SJSA1 (cell line): ENCODE results near the gene ALG9. TPM values are rescaled to one million over a fixed set of nuclear protein-coding genes. Genes with fewer than 3 reads are reported as not detected.
"Not testable (repeated sequence)": the region's sequence is repeated elsewhere in the genome, so short reads cannot be mapped to it uniquely, and the experiment has no call there.

Experiments used
- DNase-seq, 2 experiments: peaks; one replicate each; pipeline ENCODE4 v3.0.0-alpha.2; 2015 to 2020; ENCODE audit warnings: low spot score in 2 of 2, low read depth in 1 of 2
- H3K27ac ChIP-seq: fragments of 250-450 bp; sonication (Bioruptor Pico); 2 replicates; pipeline ENCODE4 v1.5.1; 2020; ENCODE audit warnings: mild to moderate bottlenecking, moderate library complexity
- H3K27me3 ChIP-seq: fragments of 250-450 bp; sonication (Bioruptor Pico); replicated peaks from 2 replicates; pipeline ENCODE4 v1.5.1; 2020; ENCODE audit warnings: mild to moderate bottlenecking, moderate library complexity
- H3K36me3 ChIP-seq: fragments of 250-450 bp; sonication (Bioruptor Pico); 2 replicates; pipeline ENCODE4 v1.5.1; 2020; ENCODE audit warnings: mild to moderate bottlenecking
- H3K4me1 ChIP-seq: fragments of 250-450 bp; sonication (Bioruptor Pico); replicated peaks from 2 replicates; pipeline ENCODE4 v1.6.1; 2021; ENCODE audit warnings: mild to moderate bottlenecking
- H3K4me3 ChIP-seq: fragments of 250-450 bp; sonication (Bioruptor Pico); 2 replicates; pipeline ENCODE4 v1.5.1; 2020; ENCODE audit warnings: mild to moderate bottlenecking
- H3K9me3 ChIP-seq: fragments of 250-450 bp; sonication (Bioruptor Pico); replicated peaks from 2 replicates; pipeline ENCODE4 v1.5.1; 2020; ENCODE audit warnings: mild to moderate bottlenecking
- total RNA-seq: library from RNA; depleted of rRNA; stranded (reverse); fragments of >200 nt; shearing (Covaris generic); gene quantifications from 2 replicates; pipeline ENCODE4 v1.2.3, GENCODE V29; 2014

Gene ALG9
- total RNA-seq, 1 experiment from 2014 or later = 24.9 TPM

- H3K27me3 ChIP-seq, DNase-seq, H3K36me3 ChIP-seq, H3K4me3 ChIP-seq, H3K27ac ChIP-seq, H3K9me3 ChIP-seq, H3K4me1 ChIP-seq: not testable (repeated sequence)
Observed at GRCh38 chr11:111771205-111771604, 100.2 kb downstream of the ALG9 start.

- Histone ChIP-seq H3K4me3 (no peak overlapping the region), H3K36me3 (peaks cover 3% of the 10 kb centered on the region; the same call in 1 of the 2 replicates), H3K27me3 (no peaks in the 10 kb centered on the region), H3K9me3 (no peaks in the 10 kb centered on the region), H3K4me1 (peaks cover 8% of the 10 kb centered on the region), H3K27ac (no peak overlapping the region)
- DNase-seq = no peak
Observed at GRCh38 chr11:111770581-111771134, 100.7 kb downstream of the ALG9 start.

GRCh38 chr11:111766834-111767142, 104.6 kb downstream of the ALG9 start:
- H3K36me3 ChIP-seq = peaks cover 24% of the 10 kb centered on the region

GRCh38 chr11:111765984-111766833, 105.2 kb downstream of the ALG9 start, which contains the start of gene PPP2R1B:
Gene PPP2R1B (minus strand): TSS chr11:111766389. CDS start chr11:111766361, 28 bp downstream.
- Histone ChIP-seq H3K4me3 (peak within 1 kb of the TSS; percentile 74), H3K27me3 (no peaks in the 10 kb centered on the region), H3K4me1 (peaks cover 12% of the 10 kb centered on the region), H3K27ac (peak within 1 kb of the TSS; percentile 23; the same call in 1 of the 2 replicates), H3K36me3 (peaks cover 28% of the 10 kb centered on the region), H3K9me3 (no peaks in the 10 kb centered on the region)
- peak; percentile 46 to 77 for DNase-seq

More at GRCh38 chr11:111766834-111767142, 104.6 kb downstream of the ALG9 start:
- Histone ChIP-seq H3K4me3 (peak overlapping the region; percentile 74), H3K27ac (no peak overlapping the region), H3K9me3 (no peaks in the 10 kb centered on the region), H3K4me1 (peaks cover 12% of the 10 kb centered on the region), H3K27me3 (no peaks in the 10 kb centered on the region)
- no peak for DNase-seq

GRCh38 chr11:111765320-111765983, 105.9 kb downstream of the ALG9 start:
- peak; percentile 20 to 37 for DNase-seq
- peaks cover 36% of the 10 kb centered on the region for H3K36me3 ChIP-seq
- peak overlapping the region; percentile 74 for H3K4me3 ChIP-seq
- peaks cover 12% of the 10 kb centered on the region for H3K4me1 ChIP-seq
- no peaks in the 10 kb centered on the region for H3K27me3 ChIP-seq
- no peaks in the 10 kb centered on the region for H3K9me3 ChIP-seq
- peak overlapping the region; percentile 23; the same call in 1 of the 2 replicates for H3K27ac ChIP-seq

GRCh38 chr11:111764621-111765020, 106.8 kb downstream of the ALG9 start:
- no peak overlapping the region for H3K27ac ChIP-seq

GRCh38 chr11:111762981-111763643, 108.3 kb downstream of the ALG9 start:
- no peaks in the 10 kb centered on the region for H3K9me3 ChIP-seq
- H3K4me3 ChIP-seq = no peak overlapping the region
- DNase-seq = no peak
- H3K27me3 ChIP-seq = no peaks in the 10 kb centered on the region
- peaks cover 12% of the 10 kb centered on the region for H3K4me1 ChIP-seq
- no peak overlapping the region for H3K27ac ChIP-seq
- H3K36me3 ChIP-seq = peaks cover 47% of the 10 kb centered on the region

More at GRCh38 chr11:111764621-111765020, 106.8 kb downstream of the ALG9 start:
- peak; percentile 32 to 43 for DNase-seq
- no peaks in the 10 kb centered on the region for H3K9me3 ChIP-seq
- peaks cover 44% of the 10 kb centered on the region for H3K36me3 ChIP-seq
- peaks cover 12% of the 10 kb centered on the region for H3K4me1 ChIP-seq
- H3K4me3 ChIP-seq = peak overlapping the region; percentile 74
- H3K27me3 ChIP-seq = no peaks in the 10 kb centered on the region

- no peak overlapping the region for H3K27ac ChIP-seq
- H3K9me3 ChIP-seq = no peaks in the 10 kb centered on the region
- no peak overlapping the region for H3K4me3 ChIP-seq
- H3K4me1 ChIP-seq = peaks cover 12% of the 10 kb centered on the region
- no peak for DNase-seq
- H3K36me3 ChIP-seq = peaks cover 47% of the 10 kb centered on the region
- no peaks in the 10 kb centered on the region for H3K27me3 ChIP-seq
Observed at GRCh38 chr11:111762526-111762925, 108.9 kb downstream of the ALG9 start.

GRCh38 chr11:111761036-111761435, 110.3 kb downstream of the ALG9 start:
- Histone ChIP-seq H3K4me3 (no peak overlapping the region), H3K9me3 (no peaks in the 10 kb centered on the region), H3K27me3 (no peaks in the 10 kb centered on the region), H3K4me1 (peaks cover 4% of the 10 kb centered on the region), H3K27ac (no peak overlapping the region), H3K36me3 (peaks cover 51% of the 10 kb centered on the region)
- DNase-seq = no peak

GRCh38 chr11:111759778-111760407, 111.5 kb downstream of the ALG9 start:
- no peak overlapping the region for H3K27ac ChIP-seq
- peaks cover 52% of the 10 kb centered on the region for H3K36me3 ChIP-seq

GRCh38 chr11:111759376-111759775, 112.0 kb downstream of the ALG9 start:
- H3K27ac ChIP-seq = no peak overlapping the region
- H3K4me1 ChIP-seq = peaks cover 3% of the 10 kb centered on the region

More at GRCh38 chr11:111759778-111760407, 111.5 kb downstream of the ALG9 start:
- Histone ChIP-seq H3K4me1 (peaks cover 4% of the 10 kb centered on the region), H3K4me3 (no peak overlapping the region), H3K9me3 (no peaks in the 10 kb centered on the region), H3K27me3 (no peaks in the 10 kb centered on the region)
- no peak for DNase-seq

GRCh38 chr11:111756097-111756496, 115.3 kb downstream of the ALG9 start:
- no peak for DNase-seq
- no peaks in the 10 kb centered on the region for H3K9me3 ChIP-seq
- no peak overlapping the region for H3K27ac ChIP-seq
- H3K36me3 ChIP-seq = peaks cover 39% of the 10 kb centered on the region
- no peak overlapping the region for H3K4me3 ChIP-seq
- no peaks in the 10 kb centered on the region for H3K4me1 ChIP-seq
- H3K27me3 ChIP-seq = no peaks in the 10 kb centered on the region

More at GRCh38 chr11:111759376-111759775, 112.0 kb downstream of the ALG9 start:
- Histone ChIP-seq H3K27me3 (no peaks in the 10 kb centered on the region), H3K4me3 (no peak overlapping the region), H3K36me3 (peaks cover 53% of the 10 kb centered on the region), H3K9me3 (no peaks in the 10 kb centered on the region)
- DNase-seq = no peak

GRCh38 chr11:111749646-111750045, 121.7 kb downstream of the ALG9 start:
- Histone ChIP-seq H3K27ac (no peak overlapping the region), H3K36me3 (peaks cover 41% of the 10 kb centered on the region), H3K4me1 (peaks cover 16% of the 10 kb centered on the region), H3K27me3 (no peaks in the 10 kb centered on the region), H3K9me3 (no peaks in the 10 kb centered on the region), H3K4me3 (no peak overlapping the region)
- DNase-seq = no peak
